ENCODE measurements around the gene SEPTIN11.

- TF ChIP-seq CTCF (IDR thresholded peaks at IDR 0.05) (no peak), POLR2A (IDR thresholded peaks at IDR 0.05) (no peak)
These were observed 9.3 kb downstream of the SEPTIN11 start for GRCh38 chr4:76958891-76959290.
